SIG-M5 treated with dmso at 0.1 percent for 504 hours (cell line): ENCODE results near the gene GNB1.
"Not testable (repeated sequence)": the region's sequence is repeated elsewhere in the genome, so short reads cannot be mapped to it uniquely, and the experiment has no call there.

Source experiments
- DNase-seq: peaks from one replicate; lab custom pipeline; 2025; ENCODE audit not compliant: unreplicated experiment; lab: John Stamatoyannopoulos, UW

The GNB1 gene

DNA sequence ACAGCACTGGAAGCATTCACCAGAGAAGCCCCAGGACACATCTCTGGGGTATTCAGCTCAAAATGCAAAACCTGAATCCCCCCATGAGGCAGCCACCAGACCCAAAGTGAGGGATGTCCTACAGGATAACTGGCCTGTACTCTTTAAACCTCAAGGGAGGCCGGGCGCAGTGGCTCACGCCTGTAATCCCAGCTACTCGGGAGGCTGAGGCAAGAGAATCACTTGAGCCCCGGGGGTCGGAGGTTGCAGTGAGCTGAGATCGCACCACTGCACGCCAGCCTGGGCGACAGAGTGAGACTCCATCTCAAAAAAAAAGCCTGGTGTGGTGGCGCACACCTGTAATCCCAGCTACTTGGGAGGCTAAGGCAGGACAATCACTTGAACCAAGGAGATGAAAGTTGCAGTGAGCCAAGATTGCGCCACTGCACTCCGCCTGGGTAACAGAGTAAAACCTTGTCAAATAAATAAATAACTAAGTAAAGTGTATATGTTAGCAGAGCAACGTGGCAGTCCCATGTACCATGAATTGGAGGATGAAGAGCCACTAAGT, 29.1 kb downstream of the GNB1 start:
- not testable (repeated sequence) for DNase-seq

DNA sequence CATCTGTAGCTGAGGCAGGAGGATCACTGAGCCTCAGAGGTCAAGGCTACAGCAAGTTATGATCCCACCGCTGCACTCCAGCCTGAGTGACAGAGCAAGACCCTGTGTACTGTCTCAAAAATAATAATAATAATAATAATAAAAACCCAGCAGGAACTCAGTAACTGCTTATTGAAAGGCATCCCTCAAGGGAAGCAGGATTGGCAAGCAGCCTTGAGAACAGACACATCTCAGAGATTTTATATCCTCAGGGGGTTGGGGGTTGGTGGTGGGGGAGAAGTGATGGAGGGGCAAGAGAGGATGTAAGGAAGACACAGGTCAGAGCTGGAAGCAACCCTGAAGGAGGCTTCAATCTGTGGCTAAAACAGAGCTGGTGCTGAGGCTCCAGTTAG, 29.6 kb downstream of the GNB1 start:
- no peak for DNase-seq

DNA sequence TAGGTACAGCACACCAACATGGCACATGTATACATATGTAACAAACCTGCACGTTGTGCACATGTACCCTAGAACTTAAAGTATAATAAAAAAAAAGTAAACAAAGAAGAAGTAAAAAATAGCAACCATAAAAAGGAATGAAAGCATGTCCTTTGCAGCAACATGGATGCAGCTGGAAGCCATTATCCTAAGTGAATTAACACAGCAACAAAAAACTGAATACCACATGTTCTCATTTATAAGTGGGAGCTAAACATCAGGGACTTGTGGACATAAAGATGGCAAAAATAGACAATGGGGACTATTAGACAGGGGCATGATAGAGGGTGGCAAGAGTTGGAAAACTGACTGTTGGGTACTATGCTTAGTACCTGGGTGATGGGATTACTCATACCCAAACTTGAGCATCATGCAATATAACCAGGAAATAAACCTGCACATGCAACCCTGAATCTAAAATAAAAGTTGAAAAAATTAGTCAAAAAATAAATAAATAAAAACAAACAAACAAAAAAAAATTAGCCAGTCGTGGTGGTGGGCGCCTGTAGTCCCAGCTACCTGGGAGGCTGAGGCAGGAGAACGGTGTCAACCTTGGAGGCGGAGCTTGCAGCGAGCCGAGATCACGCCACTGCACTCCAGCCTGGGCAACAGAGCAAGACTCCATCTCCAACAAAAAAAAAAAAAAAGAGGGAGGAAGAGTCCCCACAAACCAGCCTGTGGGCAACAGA, 30.8 kb downstream of the GNB1 start:
- not testable (repeated sequence) for DNase-seq

DNA sequence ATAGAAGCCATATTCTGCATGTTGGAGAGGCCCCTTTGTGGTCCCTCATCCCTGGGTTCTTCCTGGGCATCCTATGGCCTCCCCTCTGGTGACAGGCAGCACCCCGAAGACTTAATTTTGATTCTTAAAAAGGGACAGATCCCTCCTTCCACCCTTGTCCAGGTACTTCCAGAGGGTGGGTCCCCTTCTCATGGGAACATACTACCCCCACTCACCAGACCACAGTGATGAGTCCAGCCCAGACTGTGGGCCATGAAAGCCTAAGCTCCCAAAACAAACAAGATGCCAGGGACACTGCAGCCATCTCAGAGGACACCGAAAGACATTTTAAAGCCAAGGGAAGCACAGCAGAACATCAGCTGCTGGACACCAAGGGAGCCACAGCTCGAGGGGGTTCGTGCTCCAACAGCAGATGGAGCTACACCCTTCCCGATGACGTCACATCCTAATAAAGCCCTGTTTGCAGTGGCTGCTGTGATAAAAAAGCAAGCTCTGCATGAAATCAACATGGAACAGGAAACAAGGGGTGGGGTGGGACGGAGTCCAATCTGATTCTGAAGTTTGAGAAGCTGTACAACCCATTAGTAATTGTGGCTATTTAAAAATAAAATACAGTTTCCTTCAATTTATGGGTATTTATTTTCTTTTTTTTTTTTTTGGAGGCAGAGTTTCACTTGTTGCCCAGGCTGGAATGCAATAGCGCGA, 32.4 kb downstream of the GNB1 start:
- DNase-seq = peak; percentile 51

DNA sequence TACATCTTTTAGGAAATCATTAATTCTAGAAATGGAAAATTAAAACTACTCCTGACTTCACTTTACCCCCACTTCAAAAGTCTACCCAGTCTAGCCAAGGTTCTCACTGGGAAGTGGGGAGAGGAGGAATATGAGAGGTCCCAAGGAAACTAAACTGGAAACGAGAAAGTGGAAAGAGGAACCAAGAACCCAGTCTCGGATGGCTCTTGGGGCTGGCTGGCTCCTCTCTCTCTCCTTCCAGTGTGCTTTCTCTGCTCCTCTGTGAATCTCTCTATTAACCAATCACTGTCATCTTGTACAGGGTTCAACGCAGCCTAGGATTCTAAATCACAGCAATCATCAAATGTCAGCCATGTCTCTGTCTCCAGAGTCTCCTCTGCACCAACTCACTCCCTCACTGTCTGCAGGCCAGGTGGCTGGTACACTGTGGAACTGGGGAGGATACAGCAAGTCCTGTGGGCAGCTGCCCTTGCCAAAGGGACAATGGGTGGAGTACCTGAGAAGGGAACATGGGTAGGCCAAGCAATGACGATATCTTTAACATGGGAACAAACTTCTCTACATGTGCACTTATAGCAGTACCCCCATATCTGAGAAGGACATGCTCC, 33.7 kb downstream of the GNB1 start:
- DNase-seq = peak; percentile 70

DNA sequence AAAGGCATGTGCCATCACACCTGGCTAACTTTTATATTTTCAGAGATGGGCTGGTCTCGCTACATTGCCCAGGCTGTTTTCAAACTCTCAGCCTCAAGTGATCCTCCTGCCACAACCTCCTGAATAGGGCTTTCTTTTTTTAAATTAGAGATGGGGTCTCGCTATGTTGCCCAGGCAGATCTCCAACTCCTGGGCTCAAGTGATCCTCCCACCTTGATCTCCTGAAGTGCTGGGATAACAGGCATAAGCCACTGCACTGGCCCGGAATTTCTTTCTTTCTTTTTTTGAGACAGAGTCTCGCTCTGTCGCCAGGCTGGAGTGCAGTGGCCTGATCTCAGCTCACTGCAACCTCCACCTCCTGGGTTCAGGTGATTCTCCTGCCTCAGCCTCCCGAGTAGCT, 34.7 kb downstream of the GNB1 start:
- DNase-seq = not testable (repeated sequence)

DNA sequence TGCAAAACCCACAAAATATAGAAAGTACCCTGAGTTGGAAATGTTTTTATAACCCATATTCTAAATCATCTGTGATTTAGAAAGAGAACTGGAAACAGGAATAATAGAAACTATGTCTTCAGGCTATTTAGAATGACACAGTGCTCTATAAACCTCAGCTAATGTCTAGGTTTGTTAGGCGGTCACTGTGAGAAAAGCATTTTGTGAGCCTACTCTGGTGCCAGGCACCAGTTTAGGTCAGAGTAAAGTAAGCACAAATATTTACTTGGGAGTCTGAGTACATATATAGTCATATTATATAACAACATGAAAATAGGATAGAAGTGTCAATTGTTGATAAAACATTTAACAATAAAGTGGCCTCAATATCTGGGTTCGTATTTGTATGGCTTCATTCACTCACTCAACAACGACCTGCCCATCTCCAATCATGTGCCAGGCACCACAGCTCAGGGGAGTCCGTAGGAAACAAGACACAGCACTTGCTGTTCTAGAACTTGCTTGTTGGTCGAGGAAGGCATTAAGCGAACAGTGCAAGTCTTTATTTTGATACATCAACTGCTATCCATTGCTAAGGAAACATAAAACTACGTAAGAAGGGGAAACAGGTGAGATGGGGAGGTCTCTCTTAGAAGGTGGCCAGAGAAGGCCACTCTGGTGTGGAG, 37.2 kb downstream of the GNB1 start:
- DNase-seq = no peak

DNA sequence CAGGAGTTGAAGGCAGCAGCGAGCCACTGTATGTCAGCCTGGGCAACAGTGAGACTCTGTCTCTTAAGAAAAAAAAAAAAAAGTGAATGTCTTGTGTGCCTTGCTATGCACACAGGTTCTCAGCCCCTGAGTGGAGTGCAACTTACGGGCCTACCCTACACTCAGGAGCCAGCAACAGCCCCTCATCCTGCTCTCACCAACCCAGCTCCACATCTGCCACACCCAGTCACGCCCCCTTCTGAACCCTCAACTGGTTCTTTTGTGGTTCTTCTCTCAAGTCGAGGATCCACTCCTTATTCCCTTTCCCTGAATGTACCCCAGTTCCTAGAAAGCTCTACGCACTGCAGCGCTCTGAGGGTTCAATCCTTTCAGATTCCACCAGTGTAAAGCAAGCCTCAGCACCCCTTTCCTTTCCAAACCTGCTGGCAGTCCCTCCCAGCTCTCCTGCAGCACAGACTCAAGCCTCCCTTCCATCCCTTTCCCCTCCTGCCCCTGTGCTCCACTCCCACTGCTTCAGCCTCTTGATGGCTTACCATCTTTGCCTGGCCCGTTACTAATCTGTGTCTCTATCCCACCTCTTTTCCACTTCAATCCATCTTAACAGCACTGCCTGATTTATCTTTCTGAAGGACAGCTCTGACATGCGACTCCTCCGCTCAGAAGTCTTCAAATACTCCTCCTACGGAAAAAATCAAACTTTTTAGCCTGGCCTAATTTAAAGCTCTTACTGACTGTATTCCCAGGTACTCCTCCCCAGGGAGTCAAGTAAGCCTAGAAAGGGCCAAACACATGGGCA, 38.1 kb downstream of the GNB1 start:
- DNase-seq = no peak

DNA sequence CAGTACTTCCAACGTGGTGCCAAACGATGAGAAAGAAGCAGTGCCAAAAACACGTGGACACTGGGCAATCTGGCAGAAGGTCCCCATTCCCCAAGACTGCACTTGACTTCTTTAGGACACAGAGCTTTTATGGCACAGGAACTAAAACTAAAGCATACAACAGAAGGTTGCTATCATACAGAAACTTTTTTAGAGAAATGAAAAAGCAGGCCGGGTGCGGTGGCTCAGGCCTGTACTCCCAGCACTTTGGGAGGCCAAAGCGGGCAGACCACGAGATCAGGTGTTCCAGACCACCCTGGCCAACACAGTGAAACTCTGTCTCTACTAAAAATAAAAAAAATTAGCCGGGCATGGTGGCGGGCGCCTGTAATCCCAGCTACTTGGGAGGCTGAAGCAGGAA, 43.0 kb downstream of the GNB1 start:
- DNase-seq = no peak

DNA sequence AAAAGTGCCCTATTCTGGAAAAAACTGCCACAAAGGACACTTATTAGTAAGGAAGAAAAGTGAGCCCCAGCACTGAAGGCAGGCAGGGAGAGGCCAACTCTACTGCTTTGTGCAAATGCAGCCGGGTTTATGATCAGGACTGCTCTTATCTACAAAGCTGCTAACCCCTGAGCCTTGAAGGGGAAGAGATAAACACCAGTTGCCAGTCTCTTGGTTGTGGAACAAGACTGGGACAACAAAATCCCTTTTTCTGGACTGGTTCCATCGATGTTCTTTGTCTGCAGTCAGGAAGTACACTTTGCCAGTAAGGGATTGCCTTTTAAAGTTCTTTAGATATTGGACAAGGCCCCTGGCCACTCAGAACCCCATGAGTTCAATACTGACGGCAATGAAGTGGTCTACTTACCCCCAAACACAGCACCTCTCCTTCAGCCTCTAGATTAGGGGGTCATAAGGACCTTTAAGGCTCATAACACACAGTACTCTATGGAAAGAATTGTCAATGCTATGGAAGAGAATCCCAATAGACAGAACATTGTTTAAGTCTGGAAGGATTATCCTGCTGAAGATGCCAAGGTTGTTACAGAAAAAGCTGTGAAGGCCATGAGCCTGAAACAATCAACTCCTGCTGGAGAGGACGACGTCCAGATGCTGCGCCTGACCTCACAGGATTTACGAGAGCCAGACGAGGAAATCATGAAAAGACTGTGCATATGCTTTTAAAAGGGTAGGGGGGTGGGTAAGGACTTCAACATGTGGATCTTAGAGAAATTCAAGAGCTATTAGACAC, 43.6 kb downstream of the GNB1 start:
- DNase-seq = no peak

DNA sequence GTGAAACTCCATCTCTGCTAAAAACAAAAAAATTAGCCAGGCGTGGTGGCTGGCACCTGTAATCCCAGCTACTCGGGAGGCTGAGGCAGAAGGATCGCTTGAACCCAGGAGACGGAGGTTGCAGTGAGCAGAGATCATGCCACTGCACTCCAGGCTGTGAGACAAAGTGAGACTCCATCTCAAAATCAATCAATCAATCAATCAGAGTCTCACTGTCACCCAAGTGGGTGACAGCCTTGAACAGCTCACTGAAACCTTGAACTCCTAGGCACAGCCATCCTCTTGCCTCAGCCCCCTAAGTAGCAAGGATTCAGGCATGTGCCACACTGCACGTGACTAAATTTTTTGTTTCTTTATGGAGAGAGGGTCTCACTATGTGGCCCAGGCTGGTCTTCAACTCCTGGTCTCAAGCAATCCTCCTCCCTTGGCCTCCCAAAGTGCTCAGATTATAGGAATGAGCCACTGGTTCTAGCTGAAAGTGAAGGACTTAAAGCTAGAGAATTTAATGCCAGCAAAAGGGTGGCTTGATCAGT, 44.4 kb downstream of the GNB1 start:
- no peak for DNase-seq

DNA sequence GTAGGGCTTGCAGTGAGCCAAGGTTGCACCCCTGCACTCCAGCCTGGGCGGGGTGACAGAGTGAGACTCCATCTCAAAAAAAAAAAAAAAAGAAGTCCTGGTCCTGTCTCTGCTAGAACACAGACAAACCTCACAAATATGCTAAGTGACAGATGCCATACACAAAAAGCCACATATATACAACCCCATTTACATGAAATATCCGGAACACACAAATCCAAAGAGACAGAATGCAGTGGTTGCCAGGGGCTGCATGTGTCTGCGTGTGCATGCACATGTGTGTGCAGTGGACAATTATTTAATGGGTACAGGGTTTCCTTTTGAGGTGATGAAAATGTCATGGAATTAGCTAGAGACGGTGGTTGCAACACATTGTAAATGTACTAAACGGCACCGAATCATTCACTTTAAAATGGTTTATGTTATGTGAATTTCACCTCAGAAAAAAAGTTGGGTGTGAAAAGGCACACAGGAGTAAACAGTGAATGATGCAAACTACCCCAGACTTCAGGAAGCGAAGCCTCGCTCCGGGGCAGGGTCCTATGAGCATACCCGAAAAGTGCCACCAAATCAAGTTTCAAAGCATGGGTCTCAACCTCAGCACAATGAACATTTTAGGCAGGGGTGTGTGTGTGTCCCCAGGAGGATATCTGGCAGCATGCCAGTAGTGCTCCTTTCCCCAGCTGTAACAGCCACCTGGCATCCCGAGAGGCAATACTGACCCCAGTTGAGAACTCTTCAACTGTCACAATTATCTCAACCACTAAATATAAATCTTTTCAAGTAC, 48.3 kb downstream of the GNB1 start:
- DNase-seq = no peak

DNA sequence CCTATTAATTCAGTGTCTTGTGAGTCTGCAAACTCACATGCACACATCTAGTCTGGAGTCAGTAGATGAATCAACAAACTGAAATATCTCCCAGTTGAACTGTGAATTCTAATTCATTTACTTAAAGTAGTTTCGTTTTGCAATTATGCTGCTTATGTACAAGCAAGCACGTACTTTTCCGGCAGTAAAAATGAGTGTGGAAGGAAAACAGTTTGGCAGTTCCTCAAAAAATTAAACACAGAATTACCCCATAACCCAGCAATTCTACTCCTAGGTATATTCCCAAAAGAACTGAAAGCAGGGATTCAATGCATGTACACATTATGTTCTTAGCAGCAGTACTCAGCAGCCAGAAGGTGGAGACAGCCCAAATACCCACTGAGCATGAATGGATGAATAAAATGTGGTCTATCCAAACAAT, 49.3 kb downstream of the GNB1 start:
- DNase-seq = no peak

DNA sequence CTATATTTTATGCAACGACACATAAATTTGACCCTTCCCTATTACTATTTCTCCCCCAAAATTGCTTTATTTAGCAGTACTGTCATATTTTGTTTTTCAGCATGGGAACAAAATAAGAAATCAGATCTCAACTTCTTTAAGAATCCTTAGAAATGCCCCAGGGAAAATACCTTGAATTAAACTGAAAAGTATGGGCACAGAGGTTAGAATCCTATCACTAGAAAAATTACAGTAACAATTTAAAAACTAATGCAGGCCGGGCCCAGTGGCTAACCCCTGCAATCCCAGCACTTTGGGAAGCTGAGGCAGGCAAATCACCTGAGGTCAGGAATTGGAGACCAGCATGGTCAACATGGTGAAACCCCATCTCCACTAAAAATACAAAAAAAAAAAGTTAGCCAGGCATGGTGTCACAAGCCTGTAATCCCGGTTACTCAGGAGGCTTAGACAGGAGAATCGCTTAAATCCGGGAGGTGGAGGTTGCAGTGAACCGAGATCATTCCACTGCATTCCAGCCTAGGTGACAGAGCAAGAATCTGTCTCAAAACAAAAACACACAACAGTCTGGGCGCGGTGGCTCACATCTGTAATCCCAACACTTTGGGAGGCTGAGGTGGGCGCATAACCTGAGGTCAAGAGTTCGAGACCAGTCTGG, 51.4 kb downstream of the GNB1 start:
- DNase-seq = no peak

DNA sequence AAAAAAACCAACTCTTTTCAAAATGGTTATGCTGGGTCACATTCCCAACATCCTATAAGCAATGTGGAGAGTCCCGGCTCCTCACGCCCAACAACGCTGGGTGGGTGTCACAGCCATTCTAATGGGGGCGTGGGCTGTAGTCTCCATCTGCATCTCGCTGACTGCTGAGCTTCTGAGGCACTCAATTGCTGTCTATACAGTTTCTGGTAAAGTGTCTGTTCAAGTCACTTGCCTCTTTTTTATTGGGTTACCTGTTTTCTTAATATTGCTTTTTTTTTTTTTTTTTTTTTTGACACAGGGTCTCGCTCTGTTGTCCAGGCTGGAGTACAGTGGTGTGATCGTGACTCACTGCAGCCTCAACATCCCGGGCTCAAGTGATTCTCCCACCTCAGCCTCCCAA, 54.8 kb downstream of the GNB1 start:
- DNase-seq = no peak

DNA sequence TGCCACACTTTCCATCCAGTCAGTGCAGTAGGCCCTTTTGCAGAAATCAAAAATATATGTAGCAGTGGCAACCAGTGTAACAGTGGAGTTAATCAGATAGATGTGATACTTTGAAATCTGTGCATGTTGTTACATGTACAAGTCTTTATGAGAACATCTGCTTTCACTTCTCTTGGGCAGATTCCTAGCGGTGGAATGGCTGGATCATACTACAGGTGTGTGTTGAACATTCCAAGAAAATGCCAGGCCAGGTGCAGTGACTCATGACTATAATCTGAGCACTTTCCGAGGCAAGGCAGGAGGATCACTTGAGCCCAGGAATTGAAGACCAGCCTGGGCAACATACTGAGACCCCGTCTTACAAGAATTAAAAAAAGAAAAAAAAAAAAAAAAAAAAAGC, 55.3 kb downstream of the GNB1 start:
- no peak for DNase-seq

DNA sequence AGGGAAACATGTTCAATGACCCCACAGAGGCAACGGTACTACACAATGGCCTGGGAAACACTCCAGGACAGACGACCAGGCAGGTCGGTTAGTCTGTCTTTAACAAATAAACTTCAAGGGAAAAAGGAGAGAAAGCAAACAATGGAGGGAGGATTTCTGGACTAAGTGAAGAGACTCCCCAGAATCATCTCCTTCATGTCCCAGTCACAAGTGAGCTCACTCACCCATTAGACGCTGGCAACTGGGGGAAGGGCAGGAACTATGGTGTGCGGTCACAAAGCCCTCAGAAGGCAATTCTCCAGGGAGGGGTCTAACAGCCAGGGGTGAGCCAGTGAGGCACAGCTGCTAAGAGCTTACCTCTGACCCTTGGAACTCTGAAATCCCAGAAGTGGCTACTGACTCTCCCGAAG, 57.0 kb downstream of the GNB1 start:
- no peak for DNase-seq

DNA sequence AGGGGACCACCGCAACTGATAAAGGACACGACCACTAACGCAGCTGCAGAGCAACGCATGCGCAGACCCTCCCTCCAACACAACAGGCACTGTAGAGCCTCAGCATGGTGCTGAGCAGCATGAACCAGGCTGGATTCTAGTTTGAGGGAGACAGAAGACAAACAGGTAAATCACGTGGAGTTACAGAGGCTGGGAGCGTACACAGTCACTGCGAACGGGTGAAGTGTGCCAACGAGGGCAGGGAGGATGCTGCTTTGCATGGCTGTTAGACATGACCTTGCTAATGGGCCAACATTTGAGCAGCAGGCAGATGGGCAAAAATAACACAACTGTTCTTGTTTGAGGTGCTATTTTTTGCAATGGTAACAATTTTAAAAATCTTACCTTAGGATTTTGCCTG, 57.4 kb downstream of the GNB1 start:
- DNase-seq = no peak
